Measurements from ENCODE around the gene CXCL12.

CXCL12 gene

GRCh38 chr10:44362866-44363711 is 21.8 kb downstream of the CXCL12 start:
- no peaks in the 10 kb centered on the region for H3K9me3 Mint-ChIP-seq
- no peak for TF ChIP-seq CTCF (IDR thresholded peaks at IDR 0.05; ENCODE audit: unreplicated experiment in 3 of 3)
- peaks cover 4% of the 10 kb centered on the region for H3K36me3 Mint-ChIP-seq (ENCODE audit: low read depth)
- peaks cover 4% of the 10 kb centered on the region for H3K4me1 Mint-ChIP-seq
- no peak overlapping the region for H3K4me3 Mint-ChIP-seq
- peaks cover 13% of the 10 kb centered on the region for H3K27me3 Mint-ChIP-seq (ENCODE audit: low read depth)
- no peak overlapping the region for H3K27ac Mint-ChIP-seq

- Mint-ChIP-seq H3K4me1 (peaks cover 11% of the 10 kb centered on the region), H3K27ac (no peak overlapping the region), H3K36me3 (ENCODE audit: low read depth) (peaks cover 4% of the 10 kb centered on the region), H3K27me3 (ENCODE audit: low read depth) (peaks cover 27% of the 10 kb centered on the region), H3K4me3 (no peak overlapping the region), H3K9me3 (no peaks in the 10 kb centered on the region)
- no peak for TF ChIP-seq CTCF (IDR thresholded peaks at IDR 0.05; ENCODE audit: unreplicated experiment in 3 of 3)
These were observed 23.8 kb downstream of the CXCL12 start for GRCh38 chr10:44361109-44361508.

GRCh38 chr10:44358080-44358771 is 26.7 kb downstream of the CXCL12 start:
- no peaks in the 10 kb centered on the region for H3K9me3 Mint-ChIP-seq
- H3K27ac Mint-ChIP-seq = peak overlapping the region in 2 of 3 experiments; percentile 11 to 49
- H3K4me3 Mint-ChIP-seq = no peak overlapping the region
- peaks cover 43% of the 10 kb centered on the region for H3K27me3 Mint-ChIP-seq (ENCODE audit: low read depth)
- no peak for TF ChIP-seq CTCF (IDR thresholded peaks at IDR 0.05; ENCODE audit: unreplicated experiment in 3 of 3)
- no peaks in the 10 kb centered on the region for H3K36me3 Mint-ChIP-seq (ENCODE audit: low read depth)
- peaks cover 11% of the 10 kb centered on the region for H3K4me1 Mint-ChIP-seq

- H3K27me3 Mint-ChIP-seq (ENCODE audit: low read depth) = peaks cover 47% of the 10 kb centered on the region
- H3K4me1 Mint-ChIP-seq = peaks cover 14% of the 10 kb centered on the region
- no peak overlapping the region for H3K27ac Mint-ChIP-seq
- H3K4me3 Mint-ChIP-seq = no peak overlapping the region
- no peaks in the 10 kb centered on the region for H3K9me3 Mint-ChIP-seq
- H3K36me3 Mint-ChIP-seq (ENCODE audit: low read depth) = no peaks in the 10 kb centered on the region
- TF ChIP-seq CTCF (IDR thresholded peaks at IDR 0.05; ENCODE audit: unreplicated experiment in 3 of 3) = no peak
These were observed 27.8 kb downstream of the CXCL12 start for GRCh38 chr10:44357023-44357540.

GRCh38 chr10:44356139-44357022 is 28.5 kb downstream of the CXCL12 start:
- peaks cover 47% of the 10 kb centered on the region for H3K27me3 Mint-ChIP-seq (ENCODE audit: low read depth)
- H3K36me3 Mint-ChIP-seq (ENCODE audit: low read depth) = no peaks in the 10 kb centered on the region
- H3K27ac Mint-ChIP-seq = peak overlapping the region in 1 of 3 experiments; percentile 17
- H3K9me3 Mint-ChIP-seq = no peaks in the 10 kb centered on the region
- TF ChIP-seq CTCF (IDR thresholded peaks at IDR 0.05; ENCODE audit: unreplicated experiment in 3 of 3) = no peak
- H3K4me1 Mint-ChIP-seq = peaks cover 16% of the 10 kb centered on the region
- H3K4me3 Mint-ChIP-seq = no peak overlapping the region
